Activated CD4-positive, alpha-beta memory T cell treated with anti-CD3 and anti-CD28 coated beads, Interleukin-2, amount 10 ng/mL, durations not matched to agents 7 days and 5 days (primary cell): Measurements from ENCODE around the gene LRRTM4. TPM values are rescaled to one million over a fixed set of nuclear protein-coding genes. Genes with fewer than 3 reads are reported as not detected.
"Not testable (repeated sequence)": the region's sequence is repeated elsewhere in the genome, so short reads cannot be mapped to it uniquely, and the experiment has no call there.

Experiments
- CTCF ChIA-PET: fragments of 350-600 bp; sonication (Branson Sonifier 250); formaldehyde crosslinking; loops from one replicate; lab custom pipeline; 2021; ENCODE audit warnings: antibody characterized with exemption, inconsistent platforms; lab: Charles Lee
- POLR2A ChIA-PET: fragments of 350-600 bp; sonication (Branson Sonifier 250); formaldehyde crosslinking; loops from one replicate; lab custom pipeline; 2021; ENCODE audit warnings: antibody characterized with exemption; lab: Charles Lee
- DNase-seq: peaks from one replicate; pipeline ENCODE4 v3.0.0-alpha.2; 2020
- H3K27ac Mint-ChIP-seq: one replicate; pipeline ENCODE4 v1.8.0; 2021; ENCODE audit warnings: mild to moderate bottlenecking, mixed read lengths
- H3K27me3 Mint-ChIP-seq: one replicate; pipeline ENCODE4 v1.8.0; 2021; ENCODE audit warnings: mixed read lengths
- H3K36me3 Mint-ChIP-seq: one replicate; pipeline ENCODE4 v1.8.0; 2021; ENCODE audit warnings: low read depth, mixed read lengths
- H3K4me1 Mint-ChIP-seq: one replicate; pipeline ENCODE4 v1.8.0; 2021; ENCODE audit warnings: mixed read lengths
- H3K4me3 Mint-ChIP-seq: one replicate; pipeline ENCODE4 v1.8.0; 2021; ENCODE audit warnings: mild to moderate bottlenecking, mixed read lengths
- H3K9me3 Mint-ChIP-seq: one replicate; pipeline ENCODE4 v1.8.0; 2021; ENCODE audit warnings: mixed read lengths
- total RNA-seq, 2 experiments: library from RNA; stranded (reverse); gene quantifications; one replicate each; pipeline ENCODE4 v1.2.3, GENCODE V29; 2021

The LRRTM4 gene
- total RNA-seq, 2 experiments from 2014 or later, result not detected

GRCh38 chr2:77169426-77169825 lies 352.8 kb downstream of the LRRTM4 start:
- ChIA-PET CTCF (no interaction called here), POLR2A (no interaction called here)
- no peak overlapping the region for H3K27ac Mint-ChIP-seq
- H3K27me3 Mint-ChIP-seq, result no peaks in the 10 kb centered on the region
- no peaks in the 10 kb centered on the region for H3K4me1 Mint-ChIP-seq
- DNase-seq, result no peak
- no peaks in the 10 kb centered on the region for H3K36me3 Mint-ChIP-seq
- no peak overlapping the region for H3K4me3 Mint-ChIP-seq
- H3K9me3 Mint-ChIP-seq, result peaks cover 17% of the 10 kb centered on the region

GRCh38 chr2:77164021-77164420 lies 358.2 kb downstream of the LRRTM4 start:
- H3K9me3 Mint-ChIP-seq, result peaks cover 16% of the 10 kb centered on the region
- H3K36me3 Mint-ChIP-seq, DNase-seq, CTCF ChIA-PET, H3K27me3 Mint-ChIP-seq, H3K4me3 Mint-ChIP-seq, H3K27ac Mint-ChIP-seq, H3K4me1 Mint-ChIP-seq, POLR2A ChIA-PET: not testable (repeated sequence)

- CTCF ChIA-PET, result no interaction called here
Observed at GRCh38 chr2:77161009-77161408, 361.2 kb downstream of the LRRTM4 start.

GRCh38 chr2:77156599-77156998 lies 365.6 kb downstream of the LRRTM4 start:
- H3K27me3 Mint-ChIP-seq, result no peaks in the 10 kb centered on the region
- no peaks in the 10 kb centered on the region for H3K4me1 Mint-ChIP-seq
- H3K36me3 Mint-ChIP-seq, result no peaks in the 10 kb centered on the region
- POLR2A ChIA-PET, result no interaction called here
- no peak overlapping the region for H3K27ac Mint-ChIP-seq
- H3K9me3 Mint-ChIP-seq, result peaks cover 9% of the 10 kb centered on the region
- DNase-seq, result no peak
- no peak overlapping the region for H3K4me3 Mint-ChIP-seq
- CTCF ChIA-PET, result interaction anchor here (0.7 kb wide), 1 partner anchor 383 kb away, joined by 3 read pairs; no protein-coding TSS in a partner anchor

More at GRCh38 chr2:77161009-77161408, 361.2 kb downstream of the LRRTM4 start:
- H3K27ac Mint-ChIP-seq, result no peak overlapping the region
- no peaks in the 10 kb centered on the region for H3K4me1 Mint-ChIP-seq
- H3K27me3 Mint-ChIP-seq, result no peaks in the 10 kb centered on the region
- no peak for DNase-seq
- POLR2A ChIA-PET, result no interaction called here
- H3K9me3 Mint-ChIP-seq, result peaks cover 16% of the 10 kb centered on the region
- no peak overlapping the region for H3K4me3 Mint-ChIP-seq
- no peaks in the 10 kb centered on the region for H3K36me3 Mint-ChIP-seq

- no peak overlapping the region for H3K4me3 Mint-ChIP-seq
- H3K4me1 Mint-ChIP-seq, result no peaks in the 10 kb centered on the region
- no peaks in the 10 kb centered on the region for H3K36me3 Mint-ChIP-seq
- DNase-seq, result no peak
- no peak overlapping the region for H3K27ac Mint-ChIP-seq
- ChIA-PET POLR2A (no interaction called here), CTCF (no interaction called here)
- no peaks in the 10 kb centered on the region for H3K27me3 Mint-ChIP-seq
- H3K9me3 Mint-ChIP-seq, result peaks cover 11% of the 10 kb centered on the region
Observed at GRCh38 chr2:77155511-77155910, 366.7 kb downstream of the LRRTM4 start.

- Mint-ChIP-seq H3K36me3 (no peaks in the 10 kb centered on the region), H3K27me3 (no peaks in the 10 kb centered on the region), H3K4me1 (no peaks in the 10 kb centered on the region), H3K9me3 (peaks cover 12% of the 10 kb centered on the region), H3K27ac (no peak overlapping the region), H3K4me3 (no peak overlapping the region)
- ChIA-PET CTCF (no interaction called here), POLR2A (no interaction called here)
- DNase-seq, result no peak
Observed at GRCh38 chr2:77149565-77149964, 372.6 kb downstream of the LRRTM4 start.

GRCh38 chr2:77147153-77147552 lies 375.0 kb downstream of the LRRTM4 start:
- Mint-ChIP-seq H3K27me3 (no peaks in the 10 kb centered on the region), H3K4me1 (no peaks in the 10 kb centered on the region), H3K9me3 (peaks cover 12% of the 10 kb centered on the region), H3K4me3 (no peak overlapping the region), H3K27ac (no peak overlapping the region), H3K36me3 (no peaks in the 10 kb centered on the region)
- CTCF ChIA-PET, result no interaction called here
- DNase-seq, result no peak
- POLR2A ChIA-PET, result no interaction called here

GRCh38 chr2:77144772-77145171 lies 377.4 kb downstream of the LRRTM4 start:
- CTCF ChIA-PET, result no interaction called here
- Mint-ChIP-seq H3K36me3 (no peaks in the 10 kb centered on the region), H3K4me1 (no peaks in the 10 kb centered on the region), H3K9me3 (peaks cover 2% of the 10 kb centered on the region), H3K27me3 (no peaks in the 10 kb centered on the region), H3K4me3 (no peak overlapping the region), H3K27ac (no peak overlapping the region)
- POLR2A ChIA-PET, result no interaction called here
- DNase-seq, result no peak

- Mint-ChIP-seq H3K27ac (no peak overlapping the region), H3K27me3 (no peaks in the 10 kb centered on the region), H3K9me3 (peaks cover 5% of the 10 kb centered on the region), H3K4me1 (no peaks in the 10 kb centered on the region), H3K36me3 (no peaks in the 10 kb centered on the region), H3K4me3 (no peak overlapping the region)
- CTCF ChIA-PET, result no interaction called here
- no peak for DNase-seq
- POLR2A ChIA-PET, result no interaction called here
Observed at GRCh38 chr2:77142141-77142540, 380.0 kb downstream of the LRRTM4 start.

GRCh38 chr2:77128479-77128878 lies 393.7 kb downstream of the LRRTM4 start:
- DNase-seq, H3K27ac Mint-ChIP-seq, H3K4me1 Mint-ChIP-seq, CTCF ChIA-PET, H3K4me3 Mint-ChIP-seq, H3K27me3 Mint-ChIP-seq, POLR2A ChIA-PET, H3K36me3 Mint-ChIP-seq: not testable (repeated sequence)
- H3K9me3 Mint-ChIP-seq, result peaks cover 17% of the 10 kb centered on the region

GRCh38 chr2:77127345-77127744 lies 394.8 kb downstream of the LRRTM4 start:
- no peak overlapping the region for H3K4me3 Mint-ChIP-seq
- DNase-seq, result no peak
- peaks cover 17% of the 10 kb centered on the region for H3K9me3 Mint-ChIP-seq
- H3K4me1 Mint-ChIP-seq, result no peaks in the 10 kb centered on the region
- H3K36me3 Mint-ChIP-seq, result no peaks in the 10 kb centered on the region
- POLR2A ChIA-PET, result no interaction called here
- CTCF ChIA-PET, result no interaction called here
- H3K27me3 Mint-ChIP-seq, result no peaks in the 10 kb centered on the region
- no peak overlapping the region for H3K27ac Mint-ChIP-seq

- H3K27me3 Mint-ChIP-seq, result no peaks in the 10 kb centered on the region
Observed at GRCh38 chr2:77121518-77121917, 400.7 kb downstream of the LRRTM4 start.

GRCh38 chr2:77119333-77119732 lies 402.8 kb downstream of the LRRTM4 start:
- Mint-ChIP-seq H3K36me3 (no peaks in the 10 kb centered on the region), H3K9me3 (peaks cover 22% of the 10 kb centered on the region), H3K4me3 (no peak overlapping the region), H3K27ac (no peak overlapping the region), H3K4me1 (no peaks in the 10 kb centered on the region), H3K27me3 (no peaks in the 10 kb centered on the region)
- ChIA-PET CTCF (no interaction called here), POLR2A (no interaction called here)
- no peak for DNase-seq

More at GRCh38 chr2:77121518-77121917, 400.7 kb downstream of the LRRTM4 start:
- POLR2A ChIA-PET, result no interaction called here
- Mint-ChIP-seq H3K9me3 (peaks cover 24% of the 10 kb centered on the region), H3K36me3 (no peaks in the 10 kb centered on the region), H3K27ac (no peak overlapping the region), H3K4me3 (no peak overlapping the region), H3K4me1 (no peaks in the 10 kb centered on the region)
- no peak for DNase-seq
- CTCF ChIA-PET, result no interaction called here

- POLR2A ChIA-PET, result no interaction called here
- H3K9me3 Mint-ChIP-seq, result peaks cover 14% of the 10 kb centered on the region
- H3K4me3 Mint-ChIP-seq, result no peak overlapping the region
- H3K36me3 Mint-ChIP-seq, result no peaks in the 10 kb centered on the region
- H3K27ac Mint-ChIP-seq, result no peak overlapping the region
- H3K27me3 Mint-ChIP-seq, result no peaks in the 10 kb centered on the region
- CTCF ChIA-PET, result no interaction called here
- DNase-seq, result no peak
- no peaks in the 10 kb centered on the region for H3K4me1 Mint-ChIP-seq
Observed at GRCh38 chr2:77108915-77109314, 413.3 kb downstream of the LRRTM4 start.
